ENCODE data around the gene AP3S2. TPM values are rescaled to one million over a fixed set of nuclear protein-coding genes. Genes with fewer than 3 reads are reported as not detected.

AP3S2 gene
- polyA plus RNA-seq, 1 experiment = 23.5 TPM

DNA sequence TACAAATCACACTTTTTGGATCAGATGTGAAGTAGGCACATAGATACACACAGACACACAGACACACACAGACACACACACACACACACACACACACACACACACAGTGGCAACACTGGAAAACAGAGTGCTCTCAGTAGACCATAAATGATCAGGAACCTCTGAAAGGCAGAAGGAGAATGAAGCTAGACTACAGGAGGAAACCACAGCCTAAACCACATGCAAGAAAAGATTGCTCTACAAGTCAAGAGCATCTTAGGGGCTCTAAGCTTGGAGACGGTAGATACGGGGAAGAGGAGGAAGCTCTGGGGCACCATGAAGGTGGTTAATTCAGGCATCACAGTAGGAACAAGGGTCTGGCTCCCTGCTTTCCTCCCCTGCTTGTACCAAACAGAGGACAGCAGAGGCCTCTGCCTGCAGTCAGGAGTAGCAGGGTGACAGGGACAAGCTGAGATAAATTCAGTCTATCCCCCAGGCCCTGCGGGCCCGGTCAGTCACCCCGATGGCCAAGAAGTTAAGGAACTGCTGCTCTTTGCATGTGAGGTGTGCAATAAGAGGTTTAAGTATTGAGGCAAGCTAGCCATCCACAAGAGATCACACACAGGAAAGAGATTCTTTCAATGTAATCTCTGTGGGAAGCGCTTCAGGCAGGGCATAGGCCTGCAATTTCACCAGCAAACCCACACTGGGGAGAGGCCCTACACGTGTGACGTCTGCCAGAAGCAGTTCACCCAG, 42.4 kb upstream of the AP3S2 start:
- H3K27me3 ChIP-seq (ENCODE audit: control insufficient read depth, insufficient read depth, low read length) = peaks cover 7% of the 10 kb centered on the region; the same call in 1 of the 2 replicates
- POLR2A ChIA-PET = no interaction called here

GRCh38 chr15:89932880-89933279, 39.1 kb upstream of the AP3S2 start:
- Histone ChIP-seq H3K36me3 (ENCODE audit: control insufficient read depth, insufficient read depth, low read length) (no peaks in the 10 kb centered on the region), H3K27me3 (ENCODE audit: control insufficient read depth, insufficient read depth, low read length) (peaks cover 7% of the 10 kb centered on the region; the same call in 1 of the 2 replicates), H3K4me3 (ENCODE audit: low read depth, low read length) (no peak overlapping the region)
- ChIA-PET POLR2A (no interaction called here), CTCF (no interaction called here)
- TF ChIP-seq, protein P1, sequence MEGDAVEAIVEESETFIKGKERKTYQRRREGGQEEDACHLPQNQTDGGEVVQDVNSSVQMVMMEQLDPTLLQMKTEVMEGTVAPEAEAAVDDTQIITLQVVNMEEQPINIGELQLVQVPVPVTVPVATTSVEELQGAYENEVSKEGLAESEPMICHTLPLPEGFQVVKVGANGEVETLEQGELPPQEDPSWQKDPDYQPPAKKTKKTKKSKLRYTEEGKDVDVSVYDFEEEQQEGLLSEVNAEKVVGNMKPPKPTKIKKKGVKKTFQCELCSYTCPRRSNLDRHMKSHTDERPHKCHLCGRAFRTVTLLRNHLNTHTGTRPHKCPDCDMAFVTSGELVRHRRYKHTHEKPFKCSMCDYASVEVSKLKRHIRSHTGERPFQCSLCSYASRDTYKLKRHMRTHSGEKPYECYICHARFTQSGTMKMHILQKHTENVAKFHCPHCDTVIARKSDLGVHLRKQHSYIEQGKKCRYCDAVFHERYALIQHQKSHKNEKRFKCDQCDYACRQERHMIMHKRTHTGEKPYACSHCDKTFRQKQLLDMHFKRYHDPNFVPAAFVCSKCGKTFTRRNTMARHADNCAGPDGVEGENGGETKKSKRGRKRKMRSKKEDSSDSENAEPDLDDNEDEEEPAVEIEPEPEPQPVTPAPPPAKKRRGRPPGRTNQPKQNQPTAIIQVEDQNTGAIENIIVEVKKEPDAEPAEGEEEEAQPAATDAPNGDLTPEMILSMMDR (IDR thresholded peaks at IDR 0.05; ENCODE audit: insufficient read depth, low read depth, low read length) = no peak
- DNase-seq (ENCODE audit: low read depth) = no peak

More for the DNA sequence above, 42.4 kb upstream of the AP3S2 start:
- TF ChIP-seq, protein P1 (IDR thresholded peaks at IDR 0.05; ENCODE audit: insufficient read depth, low read depth, low read length) = no peak
- no peak overlapping the region for H3K4me3 ChIP-seq (ENCODE audit: low read depth, low read length)
- no peak for DNase-seq (ENCODE audit: low read depth)
- H3K36me3 ChIP-seq (ENCODE audit: control insufficient read depth, insufficient read depth, low read length) = no peaks in the 10 kb centered on the region
- CTCF ChIA-PET = interaction anchor here (0.7 kb wide), 1 partner anchor 134 kb away, joined by 4 read pairs; no protein-coding TSS in a partner anchor

- ChIA-PET POLR2A (no interaction called here), CTCF (no interaction called here)
- no peak for DNase-seq (ENCODE audit: low read depth)
- no peaks in the 10 kb centered on the region for H3K36me3 ChIP-seq (ENCODE audit: control insufficient read depth, insufficient read depth, low read length)
- H3K4me3 ChIP-seq (ENCODE audit: low read depth, low read length) = no peak overlapping the region
- H3K27me3 ChIP-seq (ENCODE audit: control insufficient read depth, insufficient read depth, low read length) = peaks cover 3% of the 10 kb centered on the region; the same call in 1 of the 2 replicates
- TF ChIP-seq, protein P1 (IDR thresholded peaks at IDR 0.05; ENCODE audit: insufficient read depth, low read depth, low read length) = no peak
These were observed 34.6 kb upstream of the AP3S2 start for GRCh38 chr15:89928421-89928820.

DNA sequence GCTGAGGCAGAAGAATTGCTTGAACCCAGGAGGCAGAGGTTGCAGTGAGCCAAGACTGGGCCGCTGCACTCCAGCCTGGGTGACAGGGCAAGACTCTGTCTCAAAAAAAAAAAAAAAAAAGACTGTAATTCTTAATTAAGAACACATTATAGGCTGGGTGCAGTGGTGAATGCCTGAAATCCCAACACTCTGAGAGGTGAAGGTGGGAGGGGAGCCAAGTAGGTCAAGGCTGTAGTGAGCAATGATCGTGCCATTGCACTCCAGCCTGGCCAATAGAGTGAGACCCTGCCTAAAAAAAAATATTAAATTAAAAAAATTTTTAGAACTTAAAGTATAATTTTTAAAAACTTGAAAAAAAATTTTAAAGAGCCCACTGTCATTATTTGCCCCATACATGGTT, 32.4 kb upstream of the AP3S2 start:
- TF ChIP-seq, protein P1 (IDR thresholded peaks at IDR 0.05; ENCODE audit: insufficient read depth, low read depth, low read length) = no peak
- Histone ChIP-seq H3K27me3 (ENCODE audit: control insufficient read depth, insufficient read depth, low read length) (no peaks in the 10 kb centered on the region), H3K4me3 (ENCODE audit: low read depth, low read length) (no peak overlapping the region), H3K36me3 (ENCODE audit: control insufficient read depth, insufficient read depth, low read length) (no peaks in the 10 kb centered on the region)
- POLR2A ChIA-PET = no interaction called here
- DNase-seq (ENCODE audit: low read depth) = no peak
- CTCF ChIA-PET = no interaction called here

DNA sequence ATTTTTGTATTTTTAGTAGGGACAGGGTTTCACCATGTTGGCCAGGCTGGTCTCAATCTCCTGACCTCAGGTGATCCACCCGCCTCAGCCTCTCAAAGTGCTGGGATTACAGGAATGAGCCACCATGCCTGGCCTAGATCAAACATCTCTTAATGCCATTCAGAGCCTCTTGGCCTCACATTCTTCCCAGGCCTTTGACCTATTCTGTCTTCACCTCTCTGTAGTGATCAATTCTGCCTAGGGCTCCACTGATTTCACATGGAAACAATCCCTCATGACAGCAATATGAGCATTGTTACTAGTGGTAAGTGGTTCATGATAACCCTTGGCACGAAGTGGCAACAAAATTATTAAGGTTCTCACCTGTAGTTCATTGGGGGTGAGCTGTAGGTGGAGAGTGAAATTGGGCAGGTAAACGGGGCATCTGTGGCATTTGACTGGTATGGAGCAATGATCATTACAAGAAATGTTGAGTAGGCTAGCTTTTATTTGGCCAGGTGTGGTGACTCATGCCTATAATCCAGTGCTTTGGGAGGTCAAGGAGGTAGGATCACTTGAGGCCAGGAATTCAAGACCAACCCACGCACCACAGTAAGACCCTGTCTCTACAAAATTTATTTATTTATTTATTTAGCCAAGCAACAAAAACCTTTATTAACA, 23.8 kb upstream of the AP3S2 start:
- TF ChIP-seq, protein P1 (IDR thresholded peaks at IDR 0.05; ENCODE audit: insufficient read depth, low read depth, low read length) = no peak
- ChIA-PET POLR2A (no interaction called here), CTCF (interaction anchor here (0.6 to 1.3 kb wide), 6 partner anchors 37 to 398 kb away, joined by 3 to 5 read pairs (median 3); partner anchors contain the start of genes PEX11A and WDR93)
- Histone ChIP-seq H3K27me3 (ENCODE audit: control insufficient read depth, insufficient read depth, low read length) (no peaks in the 10 kb centered on the region), H3K4me3 (ENCODE audit: low read depth, low read length) (no peak overlapping the region), H3K36me3 (ENCODE audit: control insufficient read depth, insufficient read depth, low read length) (no peaks in the 10 kb centered on the region)
- DNase-seq (ENCODE audit: low read depth) = no peak

Measured in BJ (cell line).